Ovary (tissue), 9 donors: ENCODE data around the gene VWA7. TPM values are rescaled to one million over a fixed set of nuclear protein-coding genes. Genes with fewer than 3 reads are reported as not detected.

ENCODE experiments used
- DNase-seq, 5 donors: peaks; one replicate each; pipeline ENCODE4 v3.0.0-alpha.2; 2019 to 2020
- H3K27ac ChIP-seq, 2 donors: fragments of 200-600 bp; one replicate each; pipeline versions ENCODE4 v1.5.1 to v1.8.0; 2019 to 2022
- H3K27me3 ChIP-seq: fragments of 200-600 bp; one replicate; pipeline ENCODE4 v1.8.0; 2022
- H3K36me3 ChIP-seq: fragments of 200-600 bp; sonication (generic); one replicate; pipeline ENCODE4 v1.5.1; 2019
- H3K4me1 ChIP-seq: one replicate; pipeline ENCODE4 v1.8.1; 2013; ENCODE audit warnings: mild to moderate bottlenecking, moderate library complexity; ENCODE audit not compliant: insufficient read depth
- H3K4me3 ChIP-seq: fragments of 200-600 bp; sonication (generic); one replicate; pipeline ENCODE4 v1.5.1; 2017
- H3K9me3 ChIP-seq, 2 donors: fragments of 200-600 bp in 1 of 2; sonication (generic) in 1 of 2; one replicate each; pipeline versions ENCODE4 v1.5.1 to v1.8.1; 2013 to 2019; ENCODE audit warnings: mild to moderate bottlenecking in 1 of 2, moderate library complexity in 1 of 2
- CTCF ChIP-seq, 3 donors: fragments of 450-650 bp in 2 of 3; fragments of 200-600 bp in 1 of 3; IDR thresholded peaks; one replicate each; pipeline versions ENCODE4 v1.5.1 to v1.8.0; 2016 to 2022; ENCODE audit warnings: antibody characterized with exemption in 3 of 3, mild to moderate bottlenecking in 1 of 3
- EP300 ChIP-seq: sonication (generic); formaldehyde crosslinking; IDR thresholded peaks from one replicate; pipeline ENCODE4 v1.6.1; 2017; ENCODE audit warnings: antibody characterized with exemption
- POLR2A ChIP-seq: fragments of 450-650 bp; IDR thresholded peaks from one replicate; pipeline ENCODE4 v1.6.1; 2017; ENCODE audit warnings: antibody characterized with exemption, mild to moderate bottlenecking, moderate library complexity
- WGBS, 3 donors: extraction: QIAGEN DNeasy Blood & Tissue Kit in 1 of 3; methylation state at CpG; one replicate each; pipeline versions ENCODE4 v1.1.5 to v1.1.7; 2013 to 2017; 5-methylcytosine and 5-hydroxymethylcytosine counted together
- intact Hi-C, 4 donors: fragments of 100-400 bp; cut with DNase I; formaldehyde crosslinking; loops; one replicate each; pipeline versions ENCODE4 v1.11.0 to v1.15.1; 2022 to 2023
- polyA plus RNA-seq, 2 donors: library from polyadenylated mRNA; stranded (reverse); fragments of 200-250 nt in 1 of 2; fragments of 350-450 nt in 1 of 2; fragmentation: Illumina TruSeq in 1 of 2; extraction: RNeasy Lipid Tissue Mini Kit (QIAGEN cat#74804) in 1 of 2; gene quantifications; one replicate each; pipeline ENCODE4 v1.2.3, GENCODE V29; 2013 to 2014
- total RNA-seq, 7 donors: library from RNA; depleted of rRNA in 2 of 7; stranded (reverse); fragments of >200 nt in 2 of 7; fragmentation: NEBNext Ultra II Directional in 3 of 7; extraction: Animal tissue kit (Norgen Biotek cat#: 25700) in 3 of 7; gene quantifications; one replicate each; pipeline versions ENCODE4 v1.1.0 to v1.2.4, GENCODE V29; 2016 to 2023
- donor health status: DM: no; HTN: no; CAD: no; lungs with moderate emphysema.
- donor health status: DM: no; HTN: no; CAD: no.
- donor health status: Bipolar disorder and iron deficiency.
- donor health status: DM: yes; HTN: yes; CAD: no.
- donor health status: DM: no; HTN: no; CAD: no.
- donor health status: DM: yes; HTN: yes; CAD: no.

Gene VWA7
- total and polyA plus RNA-seq, 9 donors: 0.18 to 25.2 (median 1.4) TPM

GRCh38 chr6:31740397-31741223, 36.5 kb downstream of the VWA7 start:
- DNase-seq: no peak
- TF ChIP-seq CTCF (IDR thresholded peaks at IDR 0.05) (no peak), POLR2A (no peak), EP300 (no peak)
- peak overlapping the region in 1 of 2 donors; percentile 47 for H3K27ac ChIP-seq

DNA sequence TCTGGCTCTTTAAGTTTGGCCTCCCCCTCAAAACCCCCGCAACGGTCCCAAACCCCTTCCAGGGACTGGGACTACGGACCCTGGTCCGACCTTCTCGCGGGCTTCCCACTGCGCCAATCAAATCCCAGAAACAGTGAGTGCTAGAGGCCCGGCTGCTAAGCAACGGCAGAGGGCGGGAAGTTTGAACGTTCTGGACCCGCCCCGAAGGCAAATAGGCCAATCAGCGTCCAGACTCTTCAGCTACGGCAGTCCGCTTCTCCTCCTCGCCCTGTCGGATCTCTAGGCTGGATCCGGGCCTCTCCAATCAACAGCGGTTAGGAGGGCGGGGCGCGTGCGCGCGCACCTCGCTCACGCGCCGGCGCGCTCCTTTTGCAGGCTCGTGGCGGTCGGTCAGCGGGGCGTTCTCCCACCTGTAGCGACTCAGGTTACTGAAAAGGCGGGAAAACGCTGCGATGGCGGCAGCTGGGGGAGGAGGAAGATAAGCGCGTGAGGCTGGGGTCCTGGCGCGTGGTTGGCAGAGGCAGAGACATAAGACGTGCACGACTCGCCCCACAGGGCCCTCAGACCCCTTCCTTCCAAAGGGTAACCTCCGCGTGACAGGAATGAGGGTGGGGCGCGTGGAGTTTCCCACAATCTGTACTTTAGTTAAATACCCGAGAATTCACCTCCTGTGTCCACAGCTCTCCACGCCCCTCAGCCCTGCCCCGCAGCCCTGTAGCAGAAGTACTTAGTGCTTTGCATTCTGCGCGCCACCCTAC, 37.3 kb downstream of the VWA7 start, which contains the start of gene MSH5:
Gene MSH5 (plus strand): TSS at position 367 of the 758 bp plus-strand sequence. CDS start 462 bp downstream, outside the sequence.
- no peaks in the 10 kb centered on the region for H3K27me3 ChIP-seq
- WGBS, 3 donors: 0 to 1% (median 0%) methylated on average over 57 to 58 of the region's 58 CpGs
- H3K4me1 ChIP-seq: peaks cover 7% of the 10 kb centered on the region
- peak within 1 kb of the TSS in 1 of 2 donors; percentile 47 for H3K27ac ChIP-seq
- H3K36me3 ChIP-seq: no peaks in the 10 kb centered on the region
- TF ChIP-seq POLR2A (peak; percentile 45), EP300 (no peak)
- peak; percentile 96 to 98 (median 98) for DNase-seq
- intact Hi-C loops: loop anchor here (5.0 to 10.0 kb wide), 4 partner anchors 42 to 95 kb away; partner anchors contain the start of gene VARS1 (in 1 of the 4)
- no peaks in the 10 kb centered on the region for H3K9me3 ChIP-seq
- H3K4me3 ChIP-seq: peak within 1 kb of the TSS; percentile 56

More at GRCh38 chr6:31740397-31741223, 36.5 kb downstream of the VWA7 start:
- peak overlapping the region; percentile 56 for H3K4me3 ChIP-seq
- H3K4me1 ChIP-seq: peaks cover 7% of the 10 kb centered on the region
- 20 to 30% (median 20%) methylated on average over 29 of the region's 29 CpGs for WGBS, 3 donors
- intact Hi-C loops: loop anchor here in 1 of 4 donors (5.0 kb wide), 1 partner anchor 42 kb away; no protein-coding TSS in a partner anchor
- H3K27me3 ChIP-seq: no peaks in the 10 kb centered on the region
- no peaks in the 10 kb centered on the region for H3K9me3 ChIP-seq
- no peaks in the 10 kb centered on the region for H3K36me3 ChIP-seq

DNA sequence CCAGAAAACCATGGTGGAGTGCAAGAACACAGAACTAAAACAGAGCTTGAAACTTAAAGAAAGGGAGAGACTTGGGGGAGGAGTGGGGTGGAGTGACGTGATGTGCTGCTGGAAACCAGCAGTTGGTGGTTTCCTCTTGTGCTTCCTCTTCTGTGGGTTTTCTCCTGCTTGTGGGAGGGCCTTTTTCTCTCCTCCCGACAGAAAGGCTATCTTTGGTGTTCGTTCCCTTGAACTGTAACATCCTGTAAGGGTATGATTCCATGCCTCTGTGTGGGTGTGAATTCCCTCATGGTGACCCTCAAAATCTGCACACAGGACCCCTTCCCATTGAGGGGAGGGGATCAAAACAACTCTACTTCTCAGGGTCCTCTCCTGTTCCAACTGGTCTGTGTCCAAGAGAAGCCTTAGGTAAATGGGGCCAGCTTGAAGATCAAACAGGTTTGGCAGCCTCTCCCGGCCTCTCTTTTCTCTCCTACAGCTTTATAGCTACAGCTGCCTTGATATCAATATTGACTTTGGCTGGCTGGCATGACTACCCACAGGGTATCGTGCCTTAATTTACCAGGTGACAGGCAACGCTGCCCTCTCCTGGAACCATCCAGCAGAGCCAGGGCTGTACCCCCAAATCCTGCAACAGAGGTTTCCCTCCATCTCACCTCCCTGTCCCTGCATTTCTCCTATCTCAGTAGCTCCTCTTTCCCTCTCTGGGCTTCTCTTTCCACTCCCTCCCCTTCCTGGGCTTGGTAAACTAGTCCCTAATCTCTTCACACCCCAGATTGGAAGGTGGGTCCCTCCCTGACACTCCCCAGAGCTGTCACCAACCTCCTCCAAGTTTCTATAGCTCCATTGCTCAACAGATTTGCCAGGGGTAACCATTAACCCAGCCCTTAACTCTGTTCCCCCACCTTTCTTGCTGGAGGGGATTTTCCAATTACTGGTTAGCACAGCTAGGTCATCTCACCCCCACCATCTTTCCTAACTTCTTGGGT, 38.8 kb downstream of the VWA7 start:
- Histone ChIP-seq H3K4me3 (no peak overlapping the region), H3K36me3 (no peaks in the 10 kb centered on the region), H3K27ac (no peak overlapping the region), H3K27me3 (no peaks in the 10 kb centered on the region), H3K4me1 (peaks cover 12% of the 10 kb centered on the region), H3K9me3 (no peaks in the 10 kb centered on the region)
- TF ChIP-seq CTCF (IDR thresholded peaks at IDR 0.05) (no peak), POLR2A (no peak), EP300 (no peak)
- 10 to 13% (median 10%) methylated on average over 6 of the region's 6 CpGs for WGBS, 3 donors
- DNase-seq: no peak
- intact Hi-C loops: loop anchor here in 3 of 4 donors (5.0 to 10.0 kb wide), 3 partner anchors 57 to 97 kb away; partner anchors contain the start of gene VARS1 (in 1 of the 3)

DNA sequence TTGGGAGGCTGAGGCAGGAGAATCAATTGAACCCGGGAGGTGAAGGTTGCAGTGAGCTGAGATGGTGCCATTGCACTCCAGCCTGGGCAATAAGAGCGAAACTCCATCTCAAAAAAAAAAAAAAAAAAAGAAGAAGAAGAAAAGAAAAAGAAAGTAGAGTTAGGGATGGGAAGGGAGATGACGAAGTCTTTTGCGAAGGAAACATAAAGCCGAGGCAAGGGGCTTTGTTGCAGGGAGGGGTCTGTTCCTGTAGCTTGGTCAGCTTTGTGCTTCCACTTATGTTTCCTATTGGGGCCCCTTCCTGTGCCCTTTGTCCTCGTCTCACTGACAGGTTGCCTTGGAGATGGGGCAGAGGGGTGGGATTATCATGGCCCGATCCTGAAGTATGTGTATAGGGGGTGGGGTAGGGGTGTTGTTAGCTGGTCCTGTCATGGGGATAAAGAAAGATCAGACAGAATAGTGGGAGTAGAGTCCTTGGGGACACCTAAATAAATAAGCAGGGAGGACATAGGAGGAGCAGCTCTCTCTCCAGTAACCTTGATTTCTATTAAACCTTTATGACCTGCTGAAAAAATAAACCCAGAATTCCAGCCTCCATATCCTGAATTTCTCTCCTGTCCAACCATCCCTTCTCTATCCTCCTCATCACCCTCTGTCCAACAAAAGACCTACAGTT, 39.7 kb downstream of the VWA7 start:
- intact Hi-C loops: loop anchor here in 3 of 4 donors (5.0 to 10.0 kb wide), 3 partner anchors 57 to 97 kb away; partner anchors contain the start of gene VARS1 (in 1 of the 3)
- Histone ChIP-seq H3K9me3 (no peaks in the 10 kb centered on the region), H3K27ac (peak overlapping the region in 1 of 2 donors; percentile 83), H3K4me3 (no peak overlapping the region), H3K36me3 (no peaks in the 10 kb centered on the region), H3K27me3 (no peaks in the 10 kb centered on the region), H3K4me1 (peaks cover 12% of the 10 kb centered on the region)
- TF ChIP-seq POLR2A (no peak), EP300 (no peak), CTCF (IDR thresholded peaks at IDR 0.05) (no peak)
- WGBS, 3 donors: 60 to 65% (median 60%) methylated on average over 7 of the region's 7 CpGs
- no peak for DNase-seq
